GM18508 (cell line): ENCODE results near the gene OCSTAMP.

Experiments used
- ATAC-seq: cut with Tn5 transposase; IDR thresholded peaks from one replicate; pipeline ENCODE4 v1.9.1; 2021; ENCODE audit warnings: moderate number of reproducible peaks; ENCODE audit not compliant: insufficient read depth, unreplicated experiment

Gene OCSTAMP, protein sequence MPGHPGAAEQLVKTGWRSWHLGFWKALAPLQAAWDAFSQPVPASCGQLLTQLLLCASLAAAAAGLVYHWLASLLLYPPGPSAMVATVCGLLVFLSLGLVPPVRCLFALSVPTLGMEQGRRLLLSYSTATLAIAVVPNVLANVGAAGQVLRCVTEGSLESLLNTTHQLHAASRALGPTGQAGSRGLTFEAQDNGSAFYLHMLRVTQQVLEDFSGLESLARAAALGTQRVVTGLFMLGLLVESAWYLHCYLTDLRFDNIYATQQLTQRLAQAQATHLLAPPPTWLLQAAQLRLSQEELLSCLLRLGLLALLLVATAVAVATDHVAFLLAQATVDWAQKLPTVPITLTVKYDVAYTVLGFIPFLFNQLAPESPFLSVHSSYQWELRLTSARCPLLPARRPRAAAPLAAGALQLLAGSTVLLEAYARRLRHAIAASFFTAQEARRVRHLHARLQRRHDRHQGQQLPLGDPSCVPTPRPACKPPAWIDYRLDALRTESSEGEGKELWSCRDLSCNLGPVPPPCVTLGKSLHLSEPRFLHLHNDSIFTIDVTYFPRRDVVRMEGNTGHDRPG

DNA sequence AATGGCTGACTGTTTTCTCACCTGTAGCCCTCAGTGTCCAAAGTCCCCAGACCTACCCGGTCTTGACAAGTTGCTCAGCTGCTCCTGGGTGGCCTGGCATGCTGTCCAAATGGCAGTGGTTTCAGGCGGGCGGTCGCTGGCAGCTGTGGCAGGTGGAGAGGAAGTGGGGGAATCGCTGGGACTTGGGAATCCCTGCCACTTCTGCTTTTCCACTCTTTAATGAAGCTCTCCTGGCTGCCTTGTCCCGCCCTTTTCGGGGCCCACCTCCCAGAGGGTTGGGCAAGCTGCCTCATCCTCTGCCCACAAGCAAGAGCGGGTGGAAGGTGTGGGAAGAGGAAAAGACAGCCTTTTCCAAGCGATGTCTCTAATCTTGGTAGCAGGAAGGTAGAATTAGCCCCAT, at the start of gene OCSTAMP:
Gene OCSTAMP, minus strand, starts transcription at position 194 of the 400 bp plus-strand sequence. Its CDS starts 94 bp downstream, at position 100.
- no peak for ATAC-seq

DNA sequence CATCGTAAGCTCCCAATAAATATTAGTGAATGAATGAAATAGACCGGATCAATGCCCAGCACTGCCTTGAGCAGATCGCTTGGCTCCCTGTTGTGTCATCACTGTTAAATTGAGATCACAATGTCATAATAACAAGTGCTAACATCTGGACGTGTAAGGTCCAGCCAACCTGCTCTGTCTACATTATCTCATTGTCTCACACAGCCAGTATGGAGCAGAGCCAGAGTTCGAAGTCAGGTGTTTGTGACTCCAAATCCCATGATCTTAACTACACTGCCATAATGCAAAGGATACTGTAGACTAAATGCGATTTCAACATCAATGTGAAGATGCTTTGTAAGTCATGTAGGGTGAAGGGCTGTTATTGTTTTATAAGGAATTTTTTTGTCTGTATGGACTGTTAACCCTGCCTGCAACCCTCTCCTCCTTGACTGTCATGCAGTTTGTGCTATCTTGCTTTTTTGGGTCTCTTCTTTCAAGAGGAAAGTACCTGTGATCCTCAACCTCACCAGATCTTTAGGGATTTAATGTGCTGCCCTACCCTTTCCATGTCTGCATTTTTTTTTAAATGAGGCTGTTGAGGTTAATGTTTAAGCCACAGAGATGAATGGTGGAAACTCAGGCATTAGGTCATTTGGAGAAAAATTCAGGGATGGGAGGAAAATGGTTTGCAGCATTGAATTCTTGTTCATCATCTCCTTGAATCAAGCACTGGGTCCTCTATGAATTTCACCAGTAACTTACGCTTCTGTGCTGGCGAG, 49.0 kb upstream of the OCSTAMP start:
- no peak for ATAC-seq

DNA sequence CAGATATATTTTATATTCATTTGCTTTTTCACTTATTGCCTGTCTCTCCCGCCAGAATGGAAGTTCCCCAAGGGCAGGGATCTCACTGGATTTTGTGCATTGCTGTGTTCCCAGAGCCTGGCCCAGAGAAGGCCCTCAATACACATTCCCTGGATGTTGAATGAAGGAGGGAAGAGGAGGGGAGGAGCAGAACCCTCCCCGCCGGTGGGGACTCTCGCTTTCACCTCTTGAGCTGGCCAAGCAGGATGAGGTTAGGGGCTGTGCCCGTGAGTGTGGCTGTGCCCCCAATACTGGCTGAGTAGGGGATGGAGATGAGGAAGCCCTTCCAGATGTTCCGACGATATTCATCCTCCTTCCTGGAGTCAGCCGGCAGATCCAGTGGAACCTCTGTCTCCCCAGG, 45.5 kb upstream of the OCSTAMP start:
- ATAC-seq = no peak

DNA sequence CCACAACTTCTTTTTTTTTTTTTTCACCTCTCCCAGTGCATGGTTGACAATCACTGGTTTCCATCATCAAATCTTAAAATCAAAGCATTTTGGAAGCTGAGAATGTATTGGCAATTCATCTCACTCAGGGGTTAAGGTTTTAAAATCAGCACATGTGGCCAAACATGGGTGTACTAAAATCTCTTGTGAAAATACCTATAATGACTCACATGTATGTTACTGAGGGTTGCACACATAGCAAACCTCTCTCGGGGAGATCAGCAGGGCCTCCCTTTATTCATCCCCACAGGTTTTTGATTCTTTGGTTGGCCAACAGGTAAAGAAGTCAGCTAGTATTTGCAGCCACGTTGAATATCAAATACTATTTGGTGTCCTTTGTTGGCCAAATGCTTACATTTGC, 44.3 kb upstream of the OCSTAMP start:
- no peak for ATAC-seq

DNA sequence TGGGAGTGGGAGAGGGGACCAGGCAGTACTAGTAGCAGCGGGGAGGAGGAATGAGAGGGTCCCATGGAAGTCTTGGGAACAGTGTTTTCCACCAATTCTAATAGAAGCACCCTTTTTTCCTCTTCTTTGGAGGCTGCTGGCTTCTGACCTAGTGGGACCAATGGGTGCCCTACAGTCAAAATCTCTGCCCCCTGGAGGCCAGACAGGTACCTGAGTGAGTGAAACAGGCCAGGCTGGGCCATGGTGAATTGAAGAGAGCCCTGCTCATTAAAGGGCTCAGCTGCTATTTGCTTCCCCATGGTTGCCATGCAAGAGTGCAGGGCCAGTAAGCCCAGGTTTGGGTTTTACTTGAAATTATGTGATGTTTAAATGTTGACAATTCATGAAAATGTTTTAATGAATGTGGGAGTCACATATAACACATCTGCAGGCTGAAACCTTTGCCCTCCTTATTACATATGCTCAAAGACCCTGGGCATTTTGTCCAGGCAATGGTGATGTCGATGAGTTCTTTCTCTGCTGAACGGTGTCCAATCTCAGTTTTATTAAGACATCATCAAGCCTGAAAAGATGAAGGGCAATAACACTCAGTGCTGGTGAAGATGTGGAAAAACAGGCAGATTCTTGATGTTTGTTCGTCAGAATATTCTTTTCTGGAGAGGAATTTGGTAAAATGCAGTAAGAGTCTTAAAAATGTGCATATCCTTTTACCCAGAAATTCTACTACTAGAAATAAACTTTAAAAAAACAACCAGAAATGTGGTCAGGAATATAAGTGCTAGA, 42.3 kb upstream of the OCSTAMP start:
- no peak for ATAC-seq

DNA sequence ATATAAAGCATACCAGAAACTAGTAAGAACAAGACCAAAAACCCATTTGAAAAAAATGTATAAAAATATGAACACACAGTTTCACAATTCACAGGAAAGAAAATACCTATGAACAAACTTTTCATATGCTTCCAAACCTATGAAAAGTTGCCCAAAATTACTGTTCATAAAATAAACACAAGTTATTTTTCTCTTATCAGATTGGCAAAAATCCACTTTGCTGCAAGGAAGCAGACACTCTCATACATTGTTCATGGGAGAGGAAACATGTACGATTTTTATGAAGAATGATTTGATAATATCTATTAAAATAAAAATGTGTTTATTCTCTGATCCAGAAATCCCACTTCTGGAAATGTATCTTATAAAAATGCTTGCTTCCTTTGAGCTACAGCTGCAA, 40.0 kb upstream of the OCSTAMP start:
- ATAC-seq = no peak

DNA sequence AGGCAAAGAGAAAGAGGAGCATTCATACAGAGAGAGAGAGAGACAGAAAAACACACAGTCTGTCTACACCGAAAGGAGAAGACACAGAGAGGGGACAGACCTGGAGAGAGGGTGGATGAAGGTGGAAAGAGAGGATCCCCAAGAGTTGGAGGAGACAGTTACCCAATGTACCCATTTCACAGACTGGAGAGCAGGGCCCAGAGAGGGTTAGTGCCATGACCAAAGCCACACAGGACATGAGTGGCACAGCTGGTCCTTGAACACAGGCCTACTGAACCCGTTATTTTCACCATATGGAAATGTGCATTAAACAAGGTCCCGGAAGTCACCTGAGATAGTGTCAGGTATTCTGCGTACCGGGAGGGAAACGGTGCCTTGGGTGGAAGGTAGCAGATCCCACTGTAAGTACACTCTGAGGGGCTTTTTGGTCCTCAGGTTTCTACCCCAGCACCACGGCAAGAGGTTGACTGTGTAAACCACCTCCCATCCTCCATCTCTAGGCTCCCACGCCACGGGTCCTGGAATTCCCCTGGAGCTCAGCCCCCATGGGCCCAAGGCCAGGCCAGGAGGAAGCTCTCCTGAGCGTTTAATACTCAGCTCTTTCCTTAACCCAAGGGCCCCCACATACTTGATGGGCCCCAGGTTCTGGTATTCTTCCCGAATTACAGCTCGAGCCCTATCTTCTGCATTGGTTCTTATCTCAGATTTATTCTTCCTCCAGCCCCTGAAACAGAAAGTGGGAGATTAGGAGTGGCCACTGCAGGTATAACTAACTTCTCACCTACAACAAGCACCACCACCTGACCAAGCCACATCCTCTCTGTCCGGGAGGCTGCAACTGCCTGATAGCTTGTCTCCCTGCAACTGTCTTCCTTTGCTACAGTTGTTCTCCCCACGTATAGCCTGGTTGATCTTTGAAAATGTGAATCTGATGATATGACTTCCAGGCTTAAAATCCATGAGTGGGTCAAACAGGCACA, 38.4 kb upstream of the OCSTAMP start:
- ATAC-seq = no peak

DNA sequence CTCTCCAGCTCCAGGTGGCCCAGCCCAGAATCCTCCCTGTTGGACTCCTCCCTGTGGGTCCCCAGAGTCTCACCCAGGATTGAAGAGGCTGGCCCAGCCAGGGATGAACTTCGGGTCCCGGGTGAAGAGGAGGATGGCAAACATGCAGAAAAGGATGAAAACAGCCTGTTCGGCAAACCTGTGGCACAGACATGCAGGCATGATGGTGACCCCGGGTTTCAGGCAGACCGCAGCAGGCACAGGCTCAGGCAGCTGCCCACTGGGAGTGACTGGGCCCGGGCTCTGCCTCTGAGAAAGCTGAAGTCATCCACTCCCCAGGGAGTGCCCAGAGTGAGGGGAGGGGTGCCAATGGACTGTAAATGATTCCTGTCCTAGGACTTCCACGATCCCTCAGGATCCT, 37.5 kb upstream of the OCSTAMP start:
- no peak for ATAC-seq

DNA sequence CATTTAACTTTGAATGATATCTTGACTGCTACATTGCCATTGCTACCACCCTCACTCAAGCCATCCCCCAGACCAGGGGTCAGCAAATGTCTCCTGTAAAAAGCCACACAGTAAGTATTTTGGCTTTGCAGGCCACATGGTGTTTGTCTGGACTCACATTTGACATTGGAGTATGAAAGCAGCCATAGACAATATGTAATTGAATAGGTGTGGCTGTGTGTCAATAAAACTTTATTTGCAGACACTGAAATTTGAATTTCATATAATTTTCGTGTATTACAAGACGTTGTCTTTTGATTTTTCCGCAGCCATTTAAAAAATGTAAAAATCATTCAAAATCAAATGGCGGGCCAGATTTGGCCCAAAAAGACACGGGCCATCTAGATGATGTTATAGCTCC, 36.3 kb upstream of the OCSTAMP start:
- ATAC-seq = no peak

DNA sequence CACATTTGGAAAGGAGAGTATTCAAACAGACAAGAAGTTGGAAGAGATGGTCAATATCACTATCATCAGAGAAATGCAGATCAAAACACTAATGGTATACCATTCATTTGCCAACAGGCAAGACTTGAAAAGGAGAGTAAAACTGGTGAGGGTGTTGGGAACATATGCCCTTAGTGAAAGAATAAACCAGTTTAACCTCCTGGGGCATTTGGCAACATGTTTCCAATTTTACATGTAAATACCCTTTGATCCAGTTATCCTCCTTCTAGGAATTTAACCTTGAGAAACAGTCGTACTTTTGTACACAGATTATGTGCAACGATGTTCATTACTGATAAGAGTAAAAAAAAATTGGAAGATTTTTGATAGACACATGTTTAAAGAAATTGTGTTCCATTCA, 34.1 kb upstream of the OCSTAMP start:
- no peak for ATAC-seq

DNA sequence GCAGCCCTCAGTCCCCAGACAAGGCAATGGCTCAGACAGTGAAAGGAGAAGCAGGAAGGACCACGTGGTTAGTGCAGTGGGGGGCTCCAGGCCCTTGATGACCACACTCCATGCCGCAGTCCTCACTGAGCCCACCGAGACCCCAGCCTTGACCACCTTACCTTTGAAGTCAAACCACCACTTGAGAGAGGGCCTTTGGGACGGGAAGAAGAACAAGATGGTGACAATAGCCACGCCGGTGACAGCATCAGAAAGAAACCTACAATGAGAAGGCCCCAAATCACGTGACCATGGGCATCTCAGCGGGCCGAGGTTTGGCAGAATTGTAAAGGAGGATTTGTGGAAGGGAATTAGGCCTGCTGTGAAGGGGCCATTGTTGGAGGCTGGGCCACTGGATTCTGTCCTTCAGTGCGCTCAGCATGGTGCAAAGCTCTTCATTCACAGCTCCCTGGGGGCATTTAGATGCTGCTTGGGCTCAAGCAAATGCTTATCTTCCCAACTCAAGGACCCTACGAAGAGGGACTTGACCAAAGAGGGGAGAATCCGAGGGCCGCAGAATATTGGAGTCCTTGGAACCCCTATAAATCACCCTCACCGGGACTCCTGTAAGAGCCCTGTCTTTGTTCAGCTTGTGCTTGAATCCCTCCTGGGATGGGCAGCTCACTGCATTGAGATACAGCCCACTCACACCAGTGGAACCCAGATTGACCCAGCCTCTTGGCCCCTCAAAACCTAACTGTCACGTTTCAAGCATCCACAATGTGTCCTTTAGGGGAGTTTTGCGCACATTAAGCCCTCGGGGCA, 33.2 kb upstream of the OCSTAMP start:
- ATAC-seq = no peak

DNA sequence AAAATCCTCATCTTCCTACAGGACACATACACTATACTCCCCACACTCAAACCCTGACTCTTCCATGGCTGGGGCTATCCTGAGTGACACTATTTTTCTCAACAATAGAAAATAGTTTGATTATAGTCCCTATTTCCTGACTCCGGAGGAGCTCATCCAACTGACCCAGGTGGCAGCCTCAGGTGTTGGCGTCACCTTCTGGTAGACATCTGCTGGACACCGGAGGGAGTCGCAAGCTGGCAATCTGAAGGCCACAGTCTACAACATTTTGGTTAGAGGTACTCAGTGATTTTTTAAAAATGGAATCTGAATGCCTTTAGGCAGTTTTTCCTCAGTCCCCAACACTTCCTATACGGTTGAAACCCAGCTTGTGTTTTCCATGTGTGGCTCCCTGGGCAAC, 32.2 kb upstream of the OCSTAMP start:
- ATAC-seq = no peak

DNA sequence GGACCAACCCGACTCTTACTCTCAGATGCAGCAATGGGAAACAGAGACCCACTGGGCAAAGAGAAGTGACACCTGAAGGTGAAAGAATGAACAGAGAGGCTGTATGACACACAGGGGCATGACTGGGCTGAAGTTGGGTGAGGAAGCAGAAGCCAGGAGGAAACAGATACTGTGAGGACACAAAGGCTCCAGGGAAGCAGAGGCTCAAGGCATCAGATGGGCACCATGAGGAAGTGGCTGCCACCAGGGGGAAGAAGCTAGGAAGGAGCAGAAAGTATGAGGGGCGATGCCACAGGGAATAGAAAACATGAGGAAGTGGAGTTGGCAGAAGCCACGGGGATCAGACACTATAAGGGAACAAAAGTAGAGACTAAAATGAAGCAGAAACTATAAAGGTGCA, 30.9 kb upstream of the OCSTAMP start:
- no peak for ATAC-seq

DNA sequence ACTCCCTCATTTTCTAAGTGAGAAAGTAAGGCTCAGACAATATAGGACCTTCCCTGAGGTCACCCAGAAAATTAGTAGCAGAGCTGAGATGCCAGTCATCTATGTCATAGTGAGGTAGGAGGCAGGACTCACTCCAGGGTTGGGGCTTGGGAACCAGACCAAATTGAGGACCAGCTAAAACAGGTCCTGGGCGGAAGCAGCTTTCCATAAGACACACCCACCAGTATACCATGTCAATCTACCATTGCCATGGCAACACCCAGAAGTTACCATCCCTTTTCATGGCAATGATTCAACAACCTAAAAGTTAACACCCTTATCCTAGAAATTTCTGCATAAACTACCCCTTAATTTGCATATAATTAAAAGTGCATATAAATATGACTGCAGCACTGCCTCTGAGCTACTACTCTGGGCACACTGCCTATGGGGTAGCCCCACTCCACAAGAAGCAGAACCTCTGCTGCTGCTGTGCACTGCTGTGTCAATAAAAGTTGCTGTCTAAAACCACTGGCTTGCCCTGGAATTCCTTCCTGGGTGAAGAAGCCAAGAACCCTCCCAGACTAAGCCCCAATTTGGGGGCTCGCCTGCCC, 30.3 kb upstream of the OCSTAMP start:
- ATAC-seq = no peak

DNA sequence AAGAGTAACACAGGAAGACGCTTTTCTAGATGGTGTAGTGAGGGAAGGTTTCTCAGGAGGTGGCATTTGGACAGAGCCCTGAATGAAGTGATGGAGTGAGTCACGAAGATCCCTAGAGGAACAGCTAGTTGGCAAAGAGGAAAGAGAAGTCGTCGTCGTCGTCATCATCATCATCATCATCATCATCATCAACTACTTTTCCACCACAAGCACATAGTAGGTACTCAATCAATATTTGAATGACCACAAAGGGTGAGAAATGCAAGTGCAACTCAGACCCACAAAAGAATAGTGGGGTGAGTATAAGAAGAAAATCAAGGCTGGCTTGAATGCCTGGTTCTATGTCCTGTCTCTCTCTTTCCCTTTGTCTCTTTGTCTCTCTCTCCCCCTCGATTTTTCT, 28.3 kb upstream of the OCSTAMP start:
- no peak for ATAC-seq

DNA sequence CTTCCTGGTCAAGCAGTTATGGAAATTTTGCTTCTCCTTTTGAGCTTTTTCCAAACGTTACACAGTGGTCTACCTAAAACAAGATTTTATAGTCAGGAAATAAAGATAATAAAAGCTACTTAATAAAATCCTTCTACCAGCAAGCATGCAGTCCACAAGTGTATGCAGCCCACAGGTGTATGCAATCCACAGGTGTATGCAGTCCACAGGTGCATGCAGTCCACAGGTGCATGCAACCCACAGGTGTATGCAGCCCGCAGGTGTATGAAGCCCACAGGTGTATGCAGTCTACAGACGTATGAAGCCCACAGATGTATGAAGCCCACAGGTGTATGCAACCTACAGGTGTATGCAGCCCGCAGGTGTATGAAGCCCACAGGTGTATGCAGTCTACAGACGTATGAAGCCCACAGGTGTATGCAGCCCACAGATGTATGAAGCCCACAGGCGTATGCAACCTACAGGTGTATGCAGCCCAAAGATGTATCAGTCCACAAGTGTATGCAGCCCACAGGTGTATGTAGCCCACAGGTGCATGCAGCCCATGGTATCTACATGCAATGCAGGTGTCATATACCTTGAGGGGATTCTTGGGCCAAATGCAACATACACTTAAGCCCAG, 26.4 kb upstream of the OCSTAMP start:
- ATAC-seq = no peak

DNA sequence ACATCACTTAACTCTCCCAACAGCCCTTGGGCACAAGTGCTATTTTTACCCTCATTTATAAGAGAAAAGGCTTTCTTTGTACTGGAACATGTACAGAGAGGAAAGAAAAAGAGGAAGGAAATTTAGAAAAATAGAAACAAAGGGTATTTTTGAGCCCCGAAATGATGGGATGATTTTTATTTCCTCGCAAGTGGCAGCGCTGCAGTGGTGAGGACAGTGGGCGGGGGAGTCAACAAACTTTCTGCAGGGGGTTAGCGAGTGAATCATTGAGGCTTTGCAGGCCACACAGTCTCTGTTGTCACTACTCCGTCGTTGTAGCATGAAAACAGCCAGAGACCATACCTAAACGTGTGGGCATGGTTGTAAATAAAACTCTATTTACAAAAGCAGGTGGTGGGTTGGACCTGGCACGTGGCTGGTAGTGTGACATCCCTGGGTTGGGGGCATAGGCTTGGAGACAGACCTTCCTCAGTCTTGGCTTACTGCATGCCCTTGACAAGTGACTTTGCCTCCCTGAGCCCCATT, 25.5 kb upstream of the OCSTAMP start:
- no peak for ATAC-seq

DNA sequence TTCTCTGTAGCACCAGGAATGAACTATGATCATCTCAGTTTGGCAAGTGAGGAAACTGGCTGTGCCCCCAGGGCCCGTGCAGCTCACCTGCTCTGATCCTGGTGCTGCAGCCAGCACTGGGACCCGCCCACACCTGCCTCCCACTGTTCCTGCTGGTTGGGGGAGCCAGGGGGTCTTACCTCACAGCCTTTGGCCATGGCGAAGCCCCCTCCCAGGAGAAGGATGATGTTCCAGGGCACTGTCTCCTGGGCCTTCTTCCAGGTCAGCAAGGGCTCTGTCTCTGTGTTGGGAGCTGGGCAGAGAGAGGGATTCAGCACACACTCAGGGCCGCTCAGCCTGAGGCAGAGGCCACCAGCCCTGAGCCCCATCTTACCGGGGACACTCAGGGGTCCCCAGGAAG, 24.9 kb upstream of the OCSTAMP start:
- no peak for ATAC-seq
